CD4-positive, CD25-positive, alpha-beta regulatory T cell (primary cell): ENCODE data around the gene TMEM60. TPM values are rescaled to one million over a fixed set of nuclear protein-coding genes. Genes with fewer than 3 reads are reported as not detected.
"Not testable (repeated sequence)": the region's sequence is repeated elsewhere in the genome, so short reads cannot be mapped to it uniquely, and the experiment has no call there.

Experiments
- ATAC-seq, 2 donors: fragments of 150-1000 bp; cut with Tn5 transposase; one replicate each; pipeline ENCODE4 v1.10.0; 2021; ENCODE audit warnings: low read depth in 2 of 2, moderate number of reproducible peaks in 2 of 2, moderate library complexity in 1 of 2
- DNase-seq, 3 donors: peaks; one replicate each; pipeline versions ENCODE4 v3.0.0 to v3.0.0-alpha.2; 2012 to 2022; ENCODE audit warnings: mixed read lengths in 1 of 3
- H3K27ac ChIP-seq: one replicate; pipeline ENCODE4 v1.7.0; 2013; ENCODE audit warnings: mild to moderate bottlenecking, low read length; ENCODE audit not compliant: insufficient read depth, poor library complexity, severe bottlenecking
- H3K27me3 ChIP-seq: one replicate; pipeline ENCODE4 v1.7.0; 2013; ENCODE audit warnings: low read length; ENCODE audit not compliant: control insufficient read depth, insufficient read depth
- H3K36me3 ChIP-seq: one replicate; pipeline ENCODE4 v1.7.0; 2013; ENCODE audit warnings: mild to moderate bottlenecking, low read length, moderate library complexity; ENCODE audit not compliant: control insufficient read depth, insufficient read depth
- H3K4me1 ChIP-seq: 2 replicates; pipeline ENCODE4 v1.7.0; 2013; ENCODE audit warnings: mild to moderate bottlenecking, low read length; ENCODE audit not compliant: insufficient read depth, control insufficient read depth, poor library complexity, severe bottlenecking
- H3K4me3 ChIP-seq: one replicate; pipeline ENCODE4 v1.7.0; 2013; ENCODE audit warnings: low read depth, mild to moderate bottlenecking, low read length, moderate library complexity
- H3K9me3 ChIP-seq, 2 experiments: 1 replicate in 1 of 2; 2 replicates in 1 of 2; pipeline ENCODE4 v1.7.0; 2013; ENCODE audit warnings: low read length in 2 of 2, mild to moderate bottlenecking in 1 of 2, moderate library complexity in 1 of 2; ENCODE audit not compliant: control insufficient read depth in 2 of 2
- H3K27ac Mint-ChIP-seq, 3 donors: one replicate each; pipeline ENCODE4 v1.8.0; 2020 to 2022; ENCODE audit warnings: mild to moderate bottlenecking in 3 of 3, mixed read lengths in 3 of 3, moderate library complexity in 2 of 3
- H3K27me3 Mint-ChIP-seq: one replicate; pipeline ENCODE4 v1.8.0; 2022; ENCODE audit warnings: mild to moderate bottlenecking, mixed read lengths
- H3K36me3 Mint-ChIP-seq: one replicate; pipeline ENCODE4 v1.8.0; 2020; ENCODE audit warnings: mixed read lengths
- H3K4me1 Mint-ChIP-seq, 4 donors: one replicate each; pipeline ENCODE4 v1.8.0; 2020 to 2022; ENCODE audit warnings: mixed read lengths in 4 of 4, mild to moderate bottlenecking in 1 of 4
- H3K4me3 Mint-ChIP-seq, 4 donors: one replicate each; pipeline ENCODE4 v1.8.0; 2020 to 2022; ENCODE audit warnings: mild to moderate bottlenecking in 4 of 4, mixed read lengths in 4 of 4, moderate library complexity in 3 of 4
- H3K9me3 Mint-ChIP-seq, 7 donors: one replicate each; pipeline ENCODE4 v1.8.0; 2020 to 2022; ENCODE audit warnings: mixed read lengths in 7 of 7, mild to moderate bottlenecking in 3 of 7, moderate library complexity in 2 of 7
- polyA plus RNA-seq, 4 donors: library from polyadenylated mRNA; unstranded; fragments of 300-500 nt; fragmentation: Illumina TruSeq; gene quantifications; one replicate each; pipeline ENCODE4 v1.2.3, GENCODE V29; 2021
- total RNA-seq: library from RNA; stranded (reverse); gene quantifications from one replicate; pipeline ENCODE4 v1.2.3, GENCODE V29; 2022

TMEM60 gene
- total and polyA plus RNA-seq, 5 donors from 2014 or later: 5.2 to 76.0 (median 46.5) TPM

DNA sequence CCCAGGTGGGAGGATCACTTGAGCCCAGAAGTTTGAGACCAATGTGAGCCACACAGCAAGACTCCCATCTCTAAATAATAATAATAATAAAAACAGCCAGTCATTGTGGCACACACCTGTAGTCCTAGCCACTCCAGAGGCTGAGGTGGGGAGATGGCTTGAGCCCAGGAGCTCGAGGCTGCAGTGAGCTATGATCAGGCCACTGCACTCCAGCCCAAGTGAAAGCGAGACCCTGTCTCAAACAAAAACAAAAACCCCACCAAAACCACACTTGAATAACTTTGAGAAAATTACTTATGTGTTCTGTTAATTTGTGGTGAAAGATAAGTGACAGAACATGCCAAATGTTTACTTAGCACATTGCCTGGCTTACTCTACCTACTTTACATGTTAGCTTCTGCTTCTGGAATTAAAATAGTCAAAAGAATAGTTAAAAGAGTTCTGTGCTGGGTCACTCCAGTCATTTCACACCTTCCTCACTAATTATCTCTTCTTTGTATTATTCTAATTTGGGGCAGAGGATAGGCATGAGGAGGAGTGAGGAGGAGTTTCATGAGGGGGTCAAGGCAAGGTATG is 9.8 kb downstream of the TMEM60 start:
- Mint-ChIP-seq H3K27me3 (no peaks in the 10 kb centered on the region), H3K4me3 (no peak overlapping the region), H3K27ac (peak overlapping the region in 1 of 3 donors; percentile 29)

GRCh38 chr7:77786741-77787140 is 11.5 kb downstream of the TMEM60 start:
- H3K4me1 Mint-ChIP-seq: peaks cover 9 to 16% (median 12%) of the 10 kb centered on the region in 4 donors
- no peak overlapping the region for H3K27ac ChIP-seq
- no peaks in the 10 kb centered on the region for H3K4me1 ChIP-seq
- no peaks in the 10 kb centered on the region for H3K27me3 ChIP-seq
- DNase-seq (no peak), ATAC-seq (no peak)
- H3K27me3 Mint-ChIP-seq: no peaks in the 10 kb centered on the region
- peak overlapping the region in 2 of 3 donors; percentile 55 to 91 for H3K27ac Mint-ChIP-seq
- H3K9me3 ChIP-seq: no peaks in the 10 kb centered on the region
- peaks cover 28% of the 10 kb centered on the region for H3K36me3 Mint-ChIP-seq
- H3K36me3 ChIP-seq: peaks cover 14% of the 10 kb centered on the region
- H3K9me3 Mint-ChIP-seq: peaks cover 0 to 6% (median 0%) of the 10 kb centered on the region in 7 donors
- H3K4me3 Mint-ChIP-seq: no peak overlapping the region
- no peak overlapping the region for H3K4me3 ChIP-seq

More for the DNA sequence above, 9.8 kb downstream of the TMEM60 start:
- peaks cover 0 to 6% (median 0%) of the 10 kb centered on the region in 7 donors for H3K9me3 Mint-ChIP-seq
- peaks cover 10% of the 10 kb centered on the region for H3K36me3 ChIP-seq
- no peak for DNase-seq
- no peak for ATAC-seq
- H3K4me1 Mint-ChIP-seq: peaks cover 10 to 14% (median 13%) of the 10 kb centered on the region in 4 donors
- H3K36me3 Mint-ChIP-seq: peaks cover 21% of the 10 kb centered on the region
- no peaks in the 10 kb centered on the region for H3K4me1 ChIP-seq
- no peaks in the 10 kb centered on the region for H3K27me3 ChIP-seq
- no peak overlapping the region for H3K4me3 ChIP-seq
- no peak overlapping the region for H3K27ac ChIP-seq
- no peaks in the 10 kb centered on the region for H3K9me3 ChIP-seq

DNA sequence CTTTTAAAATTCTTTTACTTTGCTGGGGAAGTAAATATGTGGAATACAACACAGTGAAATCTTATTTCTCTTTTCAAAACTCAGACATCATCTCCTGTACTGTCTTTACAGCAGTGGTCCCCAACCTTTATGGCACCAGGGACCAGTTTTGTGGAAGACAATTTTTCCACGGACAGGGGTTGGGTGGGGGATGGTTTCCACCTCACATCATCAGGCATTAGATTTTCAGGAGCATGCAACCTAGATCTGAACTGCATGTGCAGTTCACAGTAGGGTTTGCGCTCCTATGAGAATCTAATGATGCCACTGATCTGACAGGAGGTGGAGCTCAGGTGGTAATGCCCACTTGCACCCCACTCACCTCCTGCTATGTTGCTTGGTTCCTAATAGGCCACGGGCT is 12.2 kb downstream of the TMEM60 start:
- H3K4me3 Mint-ChIP-seq: no peak overlapping the region
- peaks cover 0 to 6% (median 0%) of the 10 kb centered on the region in 7 donors for H3K9me3 Mint-ChIP-seq
- Histone ChIP-seq H3K4me3 (no peak overlapping the region), H3K4me1 (no peaks in the 10 kb centered on the region), H3K9me3 (no peaks in the 10 kb centered on the region), H3K27me3 (no peaks in the 10 kb centered on the region), H3K27ac (no peak overlapping the region), H3K36me3 (peaks cover 13% of the 10 kb centered on the region)
- peak overlapping the region in 1 of 3 donors; percentile 55 for H3K27ac Mint-ChIP-seq
- H3K4me1 Mint-ChIP-seq: peaks cover 10 to 16% (median 13%) of the 10 kb centered on the region in 4 donors
- no peaks in the 10 kb centered on the region for H3K27me3 Mint-ChIP-seq
- H3K36me3 Mint-ChIP-seq: peaks cover 30% of the 10 kb centered on the region
- no peak for DNase-seq
- ATAC-seq: no peak

DNA sequence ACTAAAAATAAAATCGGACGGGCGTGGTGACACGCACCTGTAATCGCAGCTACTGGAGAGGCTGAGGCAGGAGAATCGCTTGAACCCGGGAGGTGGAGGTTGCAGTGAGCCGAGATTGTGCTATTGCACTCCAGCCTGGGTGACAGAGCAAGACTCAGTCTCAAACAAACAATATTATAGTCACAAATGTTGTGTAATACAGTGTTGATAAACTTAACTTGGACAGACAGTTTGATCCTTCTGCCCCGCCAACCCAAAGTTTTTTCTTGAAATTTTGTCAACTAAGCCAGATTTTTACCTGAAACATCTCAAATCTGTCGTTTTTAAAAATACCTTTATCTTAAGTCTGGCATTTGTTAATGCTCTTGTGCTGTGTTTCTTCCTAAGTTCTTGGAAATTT is 13.8 kb downstream of the TMEM60 start:
- not testable (repeated sequence) for ATAC-seq, H3K27me3 Mint-ChIP-seq, H3K9me3 ChIP-seq, H3K27ac Mint-ChIP-seq, H3K27ac ChIP-seq, H3K9me3 Mint-ChIP-seq, H3K4me1 ChIP-seq, DNase-seq, H3K27me3 ChIP-seq, H3K4me3 Mint-ChIP-seq, H3K4me3 ChIP-seq
- H3K36me3 ChIP-seq: peaks cover 23% of the 10 kb centered on the region
- H3K36me3 Mint-ChIP-seq: peaks cover 37% of the 10 kb centered on the region
- H3K4me1 Mint-ChIP-seq: peaks cover 10 to 23% (median 16%) of the 10 kb centered on the region in 4 donors

GRCh38 chr7:77783545-77783944 is 14.7 kb downstream of the TMEM60 start:
- Mint-ChIP-seq H3K9me3 (peaks cover 0 to 6% (median 0%) of the 10 kb centered on the region in 7 donors), H3K4me3 (no peak overlapping the region), H3K27ac (peak overlapping the region in 2 of 3 donors; percentile 24 to 26), H3K4me1 (peaks cover 9 to 23% (median 11%) of the 10 kb centered on the region in 4 donors), H3K36me3 (peaks cover 39% of the 10 kb centered on the region), H3K27me3 (no peaks in the 10 kb centered on the region)
- Histone ChIP-seq H3K4me1 (no peaks in the 10 kb centered on the region), H3K27ac (no peak overlapping the region), H3K9me3 (no peaks in the 10 kb centered on the region), H3K4me3 (no peak overlapping the region), H3K36me3 (peaks cover 30% of the 10 kb centered on the region), H3K27me3 (no peaks in the 10 kb centered on the region)
- DNase-seq (no peak), ATAC-seq (no peak)

DNA sequence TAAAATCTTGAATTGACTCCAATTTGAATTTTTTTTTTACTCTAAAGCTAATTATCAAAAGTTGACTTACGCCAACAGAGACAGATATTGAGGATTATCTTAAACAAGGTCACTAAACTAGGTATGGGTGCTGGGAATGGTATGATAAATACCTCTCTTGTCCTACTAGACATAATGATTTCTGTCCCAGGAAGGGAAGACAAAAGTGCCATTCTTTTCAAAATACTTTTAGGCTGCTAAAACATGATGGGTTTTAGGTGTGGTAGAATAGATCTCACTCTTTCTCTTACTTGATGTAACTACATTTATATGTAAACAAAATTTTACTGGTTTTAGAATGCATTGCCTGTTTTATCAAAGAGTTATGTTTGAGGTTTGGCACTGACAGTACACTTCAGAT is 15.1 kb downstream of the TMEM60 start:
- Mint-ChIP-seq H3K27ac (peak overlapping the region in 2 of 3 donors; percentile 24 to 26), H3K36me3 (peaks cover 43% of the 10 kb centered on the region), H3K4me1 (peaks cover 8 to 25% (median 13%) of the 10 kb centered on the region in 4 donors), H3K27me3 (no peaks in the 10 kb centered on the region), H3K4me3 (no peak overlapping the region), H3K9me3 (peaks cover 0 to 6% (median 0%) of the 10 kb centered on the region in 7 donors)
- H3K4me1 ChIP-seq: no peaks in the 10 kb centered on the region
- no peak overlapping the region for H3K4me3 ChIP-seq
- no peaks in the 10 kb centered on the region for H3K27me3 ChIP-seq
- DNase-seq (no peak), ATAC-seq (no peak)
- H3K27ac ChIP-seq: no peak overlapping the region
- peaks cover 34% of the 10 kb centered on the region for H3K36me3 ChIP-seq
- no peaks in the 10 kb centered on the region for H3K9me3 ChIP-seq

DNA sequence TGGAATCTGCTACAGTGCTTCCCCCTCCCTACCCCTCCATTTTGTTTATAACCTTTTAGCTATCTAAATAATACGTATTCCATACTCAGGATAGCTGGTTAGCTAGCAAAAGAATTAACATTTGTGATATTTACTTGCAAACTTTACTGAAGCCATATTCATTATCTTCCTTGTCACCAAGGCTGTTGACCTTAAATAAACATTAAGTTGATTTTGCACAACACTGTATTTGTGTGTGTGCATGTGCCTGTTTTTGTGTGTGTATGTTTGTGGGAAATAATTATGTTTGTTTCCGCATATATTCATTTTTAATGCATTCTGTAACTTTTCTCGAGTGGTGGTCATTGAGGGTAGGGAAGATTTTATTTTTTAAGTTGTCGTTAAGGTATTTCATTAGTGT is 15.9 kb downstream of the TMEM60 start:
- Mint-ChIP-seq H3K4me1 (peaks cover 9 to 27% (median 13%) of the 10 kb centered on the region in 4 donors), H3K27ac (no peak overlapping the region), H3K9me3 (peaks cover 0 to 6% (median 0%) of the 10 kb centered on the region in 7 donors), H3K4me3 (peak overlapping the region in 1 of 4 donors; percentile 40), H3K27me3 (no peaks in the 10 kb centered on the region), H3K36me3 (peaks cover 45% of the 10 kb centered on the region)
- DNase-seq: no peak
- H3K9me3 ChIP-seq: no peaks in the 10 kb centered on the region
- H3K36me3 ChIP-seq: peaks cover 36% of the 10 kb centered on the region
- H3K4me3 ChIP-seq: no peak overlapping the region
- ATAC-seq: no peak
- no peaks in the 10 kb centered on the region for H3K27me3 ChIP-seq
- H3K27ac ChIP-seq: no peak overlapping the region
- no peaks in the 10 kb centered on the region for H3K4me1 ChIP-seq

- Mint-ChIP-seq H3K36me3 (peaks cover 43% of the 10 kb centered on the region), H3K4me1 (peaks cover 9 to 17% (median 13%) of the 10 kb centered on the region in 4 donors), H3K4me3 (no peak overlapping the region), H3K27ac (no peak overlapping the region), H3K27me3 (no peaks in the 10 kb centered on the region), H3K9me3 (peaks cover 0 to 3% (median 0%) of the 10 kb centered on the region in 7 donors)
- DNase-seq (no peak), ATAC-seq (no peak)
- Histone ChIP-seq H3K9me3 (no peaks in the 10 kb centered on the region), H3K27ac (no peak overlapping the region), H3K4me3 (no peak overlapping the region), H3K36me3 (peaks cover 62% of the 10 kb centered on the region), H3K27me3 (no peaks in the 10 kb centered on the region), H3K4me1 (no peaks in the 10 kb centered on the region)
Observed at GRCh38 chr7:77778535-77778934, 19.7 kb downstream of the TMEM60 start.
